DND-41 (cell line): ENCODE results near the gene POU6F1.
A peak's percentile ranks its signal among the peaks of the same experiment; 100 is the strongest.
"Not testable (repeated sequence)": the region's sequence is repeated elsewhere in the genome, so short reads cannot be mapped to it uniquely, and the experiment has no call there.

Experiments used
- ATAC-seq: fragments of 200-7000 bp; cut with Tn5 transposase; 3 replicates; pipeline ENCODE4 v1.9.1; 2021; ENCODE audit warnings: low read depth; ENCODE audit not compliant: insufficient read depth
- DNase-seq: peaks from one replicate; pipeline ENCODE4 v3.0.0-alpha.2; 2020
- H2AFZ ChIP-seq: 2 replicates; pipeline ENCODE4 v1.6.0; 2012; ENCODE audit warnings: low read depth, low read length
- H3K27ac ChIP-seq: 2 replicates; pipeline ENCODE4 v1.5.1; 2012; ENCODE audit warnings: low read length, inconsistent platforms
- H3K27me3 ChIP-seq: fragments of 200-600 bp; sonication (generic); 2 replicates; pipeline ENCODE4 v1.6.0; 2012; ENCODE audit warnings: low read length, mild to moderate bottlenecking, inconsistent platforms; ENCODE audit not compliant: insufficient read depth, poor library complexity
- H3K36me3 ChIP-seq: 2 replicates; pipeline ENCODE4 v1.5.1; 2012; ENCODE audit warnings: low read length, inconsistent platforms; ENCODE audit not compliant: insufficient read depth
- H3K4me1 ChIP-seq: 2 replicates; pipeline ENCODE4 v1.5.1; 2012; ENCODE audit warnings: mild to moderate bottlenecking, low read length; ENCODE audit not compliant: insufficient read depth
- H3K4me2 ChIP-seq: 2 replicates; pipeline ENCODE4 v1.6.0; 2012; ENCODE audit warnings: mild to moderate bottlenecking, moderate library complexity, low read length, inconsistent platforms; ENCODE audit not compliant: insufficient read depth
- H3K4me3 ChIP-seq, 2 experiments: fragments of 200-600 bp in 1 of 2; shearing (Covaris generic) in 1 of 2; 2 replicates each; pipeline ENCODE4 v1.5.1; 2012 to 2016; ENCODE audit warnings: inconsistent platforms in 2 of 2, low read length in 2 of 2, mild to moderate bottlenecking in 2 of 2, low read depth in 1 of 2, moderate library complexity in 1 of 2
- H3K79me2 ChIP-seq: 2 replicates; pipeline ENCODE4 v1.6.0; 2012; ENCODE audit warnings: low read length, inconsistent platforms; ENCODE audit not compliant: insufficient read depth
- H3K9ac ChIP-seq: 2 replicates; pipeline ENCODE4 v1.6.0; 2012; ENCODE audit warnings: low read depth, mild to moderate bottlenecking, inconsistent platforms, low read length, moderate library complexity
- H3K9me3 ChIP-seq: 2 replicates; pipeline ENCODE4 v1.5.1; 2012; ENCODE audit warnings: low read length, moderate library complexity, mild to moderate bottlenecking, inconsistent platforms; ENCODE audit not compliant: insufficient read depth, severe bottlenecking
- H4K20me1 ChIP-seq: 2 replicates; pipeline ENCODE4 v1.6.0; 2012; ENCODE audit warnings: low read length; ENCODE audit not compliant: insufficient read depth
- EZH2 ChIP-seq: IDR thresholded peaks from 3 replicates; pipeline ENCODE4 v1.6.1; 2012; ENCODE audit warnings: borderline replicate concordance, low read depth, mild to moderate bottlenecking, moderate library complexity, low read length, inconsistent platforms; ENCODE audit not compliant: severe bottlenecking
- TF ChIP-seq, protein P1 (sequence below): IDR thresholded peaks from 2 replicates; pipeline ENCODE4 v1.5.1; 2012; ENCODE audit warnings: borderline replicate concordance, low read length, moderate library complexity, mild to moderate bottlenecking; ENCODE audit not compliant: poor library complexity, severe bottlenecking; ENCODE audit errors: extremely low read depth

The POU6F1 gene

DNA sequence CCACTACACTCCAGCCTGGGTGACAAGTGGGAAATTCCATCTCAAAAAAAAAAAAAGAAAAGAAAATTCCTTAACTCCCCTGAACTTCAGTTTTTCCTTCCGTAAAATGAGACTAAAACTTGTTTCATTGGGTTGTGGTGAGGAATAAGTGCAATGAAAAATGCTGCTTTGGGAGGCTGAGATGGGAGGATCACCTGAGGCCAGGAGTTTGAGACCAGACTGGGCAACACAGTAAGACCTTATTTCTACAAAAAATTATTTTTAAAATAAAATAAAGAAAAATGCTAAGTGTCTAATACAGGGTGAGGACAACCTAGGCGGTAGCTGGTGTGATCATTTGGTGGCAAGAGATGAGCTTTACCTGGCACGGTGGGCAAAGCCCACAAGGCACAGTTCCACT lies 45.5 kb upstream of the POU6F1 start:
- no peak overlapping the region for H3K27ac ChIP-seq
- no peak for ATAC-seq
- H3K79me2 ChIP-seq, result no peaks in the 10 kb centered on the region

DNA sequence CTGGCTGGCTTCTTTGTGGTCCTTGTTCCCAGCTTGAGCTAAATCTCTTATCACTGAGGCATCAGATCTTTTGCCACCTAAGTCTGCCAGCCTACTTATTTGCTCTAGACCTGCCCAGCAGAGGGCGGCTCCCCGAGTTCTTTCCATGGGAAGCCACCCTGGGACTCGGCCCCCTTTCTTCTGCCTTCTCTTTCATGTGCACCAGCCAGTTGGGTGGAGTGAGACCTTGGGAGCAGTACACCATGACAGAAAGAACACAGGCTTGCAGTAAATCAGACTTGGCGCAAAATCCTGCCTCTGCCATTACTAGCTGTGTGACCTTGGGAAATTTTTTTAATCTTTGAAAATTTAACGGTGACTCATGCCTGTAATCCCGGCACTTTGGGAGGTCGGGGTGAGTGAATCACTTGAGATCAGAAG lies 44.9 kb upstream of the POU6F1 start:
- H3K27ac ChIP-seq, result no peak overlapping the region
- no peak overlapping the region for H3K9ac ChIP-seq
- H3K9me3 ChIP-seq, result no peaks in the 10 kb centered on the region
- H3K27me3 ChIP-seq, result no peaks in the 10 kb centered on the region
- no peak overlapping the region for H2AFZ ChIP-seq
- 0 out of 2 replicates have a peak, but pooled peaks cover 3% of the 10 kb centered on the region for H3K4me1 ChIP-seq
- peaks cover 3% of the 10 kb centered on the region; the same call in 1 of the 2 replicates for H3K36me3 ChIP-seq
- ATAC-seq, result peak; percentile 71
- H3K4me2 ChIP-seq, result no peak overlapping the region
- no peaks in the 10 kb centered on the region for H3K79me2 ChIP-seq
- no peaks in the 10 kb centered on the region for H4K20me1 ChIP-seq
- TF ChIP-seq EZH2, result no peak
- TF ChIP-seq, protein P1, sequence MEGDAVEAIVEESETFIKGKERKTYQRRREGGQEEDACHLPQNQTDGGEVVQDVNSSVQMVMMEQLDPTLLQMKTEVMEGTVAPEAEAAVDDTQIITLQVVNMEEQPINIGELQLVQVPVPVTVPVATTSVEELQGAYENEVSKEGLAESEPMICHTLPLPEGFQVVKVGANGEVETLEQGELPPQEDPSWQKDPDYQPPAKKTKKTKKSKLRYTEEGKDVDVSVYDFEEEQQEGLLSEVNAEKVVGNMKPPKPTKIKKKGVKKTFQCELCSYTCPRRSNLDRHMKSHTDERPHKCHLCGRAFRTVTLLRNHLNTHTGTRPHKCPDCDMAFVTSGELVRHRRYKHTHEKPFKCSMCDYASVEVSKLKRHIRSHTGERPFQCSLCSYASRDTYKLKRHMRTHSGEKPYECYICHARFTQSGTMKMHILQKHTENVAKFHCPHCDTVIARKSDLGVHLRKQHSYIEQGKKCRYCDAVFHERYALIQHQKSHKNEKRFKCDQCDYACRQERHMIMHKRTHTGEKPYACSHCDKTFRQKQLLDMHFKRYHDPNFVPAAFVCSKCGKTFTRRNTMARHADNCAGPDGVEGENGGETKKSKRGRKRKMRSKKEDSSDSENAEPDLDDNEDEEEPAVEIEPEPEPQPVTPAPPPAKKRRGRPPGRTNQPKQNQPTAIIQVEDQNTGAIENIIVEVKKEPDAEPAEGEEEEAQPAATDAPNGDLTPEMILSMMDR, result peak; percentile 40
- no peak overlapping the region for H3K4me3 ChIP-seq
- peak; percentile 51 for DNase-seq

More for the DNA sequence above, 45.5 kb upstream of the POU6F1 start:
- Histone ChIP-seq H2AFZ (no peak overlapping the region), H3K9me3 (no peaks in the 10 kb centered on the region), H3K36me3 (peaks cover 3% of the 10 kb centered on the region; the same call in 1 of the 2 replicates), H3K27me3 (no peaks in the 10 kb centered on the region), H3K9ac (no peak overlapping the region), H3K4me1 (0 out of 2 replicates have a peak, but pooled peaks cover 6% of the 10 kb centered on the region), H4K20me1 (no peaks in the 10 kb centered on the region), H3K4me2 (no peak overlapping the region), H3K4me3 (no peak overlapping the region)
- DNase-seq, result no peak
- TF ChIP-seq EZH2, result no peak
- TF ChIP-seq, protein P1, result no peak

DNA sequence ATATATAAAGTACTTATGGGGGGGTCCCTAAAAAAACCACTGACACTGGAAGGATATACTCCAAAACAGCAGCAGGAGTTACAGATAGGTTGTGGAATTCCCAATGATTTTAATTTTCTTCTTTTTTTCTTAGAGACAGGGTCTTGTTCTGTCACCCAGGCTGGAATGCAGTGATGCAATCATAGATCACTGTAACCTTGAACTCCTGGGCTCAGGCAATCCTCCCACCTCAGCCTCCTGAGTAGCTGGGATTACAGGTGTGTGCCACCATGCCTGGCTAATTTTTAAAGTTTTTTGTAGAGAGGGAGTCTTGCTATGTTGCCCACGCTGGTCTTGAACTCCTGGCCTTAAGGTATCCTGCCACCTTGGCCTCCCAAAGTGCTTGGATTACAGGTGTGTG lies 41.7 kb upstream of the POU6F1 start:
- not testable (repeated sequence) for H3K27ac ChIP-seq, H3K27me3 ChIP-seq, H3K36me3 ChIP-seq, DNase-seq, H2AFZ ChIP-seq, H3K4me1 ChIP-seq, H3K4me2 ChIP-seq, H3K79me2 ChIP-seq, H4K20me1 ChIP-seq, H3K9ac ChIP-seq, H3K4me3 ChIP-seq, ATAC-seq, H3K9me3 ChIP-seq

DNA sequence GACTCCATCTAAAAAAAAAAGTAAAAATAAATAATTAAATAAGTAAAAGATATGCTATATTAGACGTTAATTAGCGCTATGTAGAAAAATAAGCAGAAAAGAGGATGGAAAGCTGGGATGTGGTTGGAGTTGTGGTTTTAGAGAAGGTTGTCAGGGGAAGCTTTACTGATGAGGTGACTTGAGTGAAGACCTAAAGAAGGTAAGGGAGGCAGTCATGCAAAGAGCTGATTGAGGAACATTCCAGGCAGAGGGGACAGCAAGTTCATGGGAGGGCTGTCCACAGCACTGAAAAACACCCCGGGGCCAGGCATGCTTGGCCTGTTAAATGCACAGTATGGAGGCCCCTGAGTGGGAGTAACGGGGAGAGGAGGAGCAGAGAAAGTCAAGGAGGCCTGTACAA lies 36.7 kb upstream of the POU6F1 start:
- H3K27ac ChIP-seq, result no peak overlapping the region
- no peak overlapping the region for H3K4me2 ChIP-seq
- no peak overlapping the region for H2AFZ ChIP-seq
- H3K9me3 ChIP-seq, result no peaks in the 10 kb centered on the region
- ATAC-seq, result no peak
- no peak for DNase-seq
- H3K27me3 ChIP-seq, result no peaks in the 10 kb centered on the region
- no peaks in the 10 kb centered on the region for H3K79me2 ChIP-seq
- no peak overlapping the region for H3K4me3 ChIP-seq
- no peak for TF ChIP-seq EZH2
- TF ChIP-seq, protein P1, result no peak
- H3K4me1 ChIP-seq, result no peaks in the 10 kb centered on the region
- no peaks in the 10 kb centered on the region for H4K20me1 ChIP-seq
- H3K36me3 ChIP-seq, result no peaks in the 10 kb centered on the region
- H3K9ac ChIP-seq, result no peak overlapping the region
